BJ (cell line): ENCODE measurements around the gene ABTB1. TPM values are rescaled to one million over a fixed set of nuclear protein-coding genes. Genes with fewer than 3 reads are reported as not detected.

ENCODE experiments used
- CTCF ChIA-PET: fragments of 350-600 bp; formaldehyde crosslinking; extraction: SDS; loops from one replicate; lab custom pipeline; 2021; ENCODE audit warnings: antibody characterized with exemption, inconsistent platforms; lab: Yijun Ruan, JAX
- POLR2A ChIA-PET: fragments of 300-600 bp; sonication (Branson Sonifier 250); formaldehyde crosslinking; extraction: SDS; loops from one replicate; lab custom pipeline; 2021; ENCODE audit warnings: antibody characterized with exemption; lab: Charles Lee
- DNase-seq: peaks from one replicate; pipeline ENCODE4 v3.0.0-alpha.2; 2011; ENCODE audit warnings: low read depth
- H3K27me3 ChIP-seq: 2 replicates; pipeline ENCODE4 v1.6.0; 2011; ENCODE audit warnings: low read length; ENCODE audit not compliant: control insufficient read depth, insufficient read depth
- H3K36me3 ChIP-seq: 2 replicates; pipeline ENCODE4 v1.5.1; 2011; ENCODE audit warnings: low read length; ENCODE audit not compliant: control insufficient read depth, insufficient read depth
- H3K4me3 ChIP-seq: 2 replicates; pipeline ENCODE4 v1.5.1; 2011; ENCODE audit warnings: low read depth, mild to moderate bottlenecking, control low read depth, low read length
- CTCF ChIP-seq: IDR thresholded peaks from 2 replicates; pipeline ENCODE4 v1.5.1; 2011; ENCODE audit warnings: low read depth, mild to moderate bottlenecking, control low read depth, inconsistent platforms, low read length, moderate library complexity; ENCODE audit not compliant: insufficient read depth
- polyA plus RNA-seq: library from polyadenylated mRNA; depleted of rRNA; stranded (reverse); fragments of >200 nt; gene quantifications from 2 replicates; pipeline ENCODE4 v1.2.3, GENCODE V29; 2011

ABTB1 gene
- polyA plus RNA-seq, 1 experiment = 46.5 TPM

- peak overlapping the region; percentile 93 for H3K4me3 ChIP-seq
- ChIA-PET CTCF (interaction anchor here (0.9 to 1.7 kb wide), 4 partner anchors 13 to 299 kb away, joined by 3 to 4 read pairs (median 3); no protein-coding TSS in a partner anchor), POLR2A (no interaction called here)
- DNase-seq = no peak
- no peak for TF ChIP-seq CTCF
- no peaks in the 10 kb centered on the region for H3K27me3 ChIP-seq
- peaks cover 7% of the 10 kb centered on the region; the same call in 1 of the 2 replicates for H3K36me3 ChIP-seq
Measured at GRCh38 chr3:127671523-127672428, 976 bp upstream of the ABTB1 start.

- ChIA-PET CTCF (no interaction called here), POLR2A (no interaction called here)
- TF ChIP-seq CTCF = no peak
- peaks cover 9% of the 10 kb centered on the region for H3K36me3 ChIP-seq
- H3K27me3 ChIP-seq = no peaks in the 10 kb centered on the region
- DNase-seq = no peak
- H3K4me3 ChIP-seq = peak overlapping the region; percentile 93
Measured at GRCh38 chr3:127673191-127674100, 694 bp downstream of the ABTB1 start.

- Histone ChIP-seq H3K27me3 (no peaks in the 10 kb centered on the region), H3K4me3 (peak overlapping the region; percentile 93), H3K36me3 (peaks cover 13% of the 10 kb centered on the region)
- ChIA-PET CTCF (no interaction called here), POLR2A (no interaction called here)
- TF ChIP-seq CTCF = no peak
- no peak for DNase-seq
Measured at GRCh38 chr3:127674101-127674721, 1.5 kb downstream of the ABTB1 start.

- TF ChIP-seq CTCF = no peak
- Histone ChIP-seq H3K4me3 (no peak overlapping the region), H3K36me3 (peaks cover 13% of the 10 kb centered on the region), H3K27me3 (no peaks in the 10 kb centered on the region)
- POLR2A ChIA-PET = no interaction called here
- CTCF ChIA-PET = no interaction called here
- no peak for DNase-seq
Measured at GRCh38 chr3:127674790-127675189, 2.0 kb downstream of the ABTB1 start.
